Body of pancreas (tissue), 4 donors: ENCODE measurements around the gene CCDC57.

Experiments used
- POLR2A ChIP-seq, 3 donors: fragments of 450-650 bp; IDR thresholded peaks; one replicate each; pipeline ENCODE4 v1.6.1; 2016; ENCODE audit warnings: antibody characterized with exemption in 3 of 3, mild to moderate bottlenecking in 2 of 3
- TF ChIP-seq, protein P1 (sequence below), 7 experiments: fragments of 450-650 bp in 4 of 7; fragments of 200-600 bp in 3 of 7; sonication (generic) in 3 of 7; IDR thresholded peaks; one replicate each; pipeline ENCODE4 v1.5.1; 2016 to 2019; ENCODE audit warnings: antibody characterized with exemption in 7 of 7

DNA sequence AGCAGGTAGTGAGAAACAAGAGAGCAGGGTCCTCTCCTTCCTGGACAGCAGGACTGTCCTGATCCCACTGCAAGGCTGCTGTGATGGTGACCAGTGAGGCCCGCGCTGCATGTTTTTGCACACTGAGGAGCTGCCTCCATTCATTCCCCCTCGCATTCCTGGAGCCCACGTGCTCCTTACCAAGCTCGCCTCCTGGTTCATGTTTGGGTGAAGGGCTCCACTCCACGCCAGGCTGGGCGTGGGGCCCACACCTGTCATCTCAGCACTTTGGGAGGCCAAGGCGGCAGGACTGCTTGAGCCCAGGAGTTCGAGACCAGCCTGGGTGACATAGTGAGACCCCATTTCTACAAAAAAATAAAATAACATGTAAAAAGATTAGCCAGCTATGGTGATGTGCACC lies 99.2 kb downstream of the CCDC57 start:
- TF ChIP-seq, protein P1, sequence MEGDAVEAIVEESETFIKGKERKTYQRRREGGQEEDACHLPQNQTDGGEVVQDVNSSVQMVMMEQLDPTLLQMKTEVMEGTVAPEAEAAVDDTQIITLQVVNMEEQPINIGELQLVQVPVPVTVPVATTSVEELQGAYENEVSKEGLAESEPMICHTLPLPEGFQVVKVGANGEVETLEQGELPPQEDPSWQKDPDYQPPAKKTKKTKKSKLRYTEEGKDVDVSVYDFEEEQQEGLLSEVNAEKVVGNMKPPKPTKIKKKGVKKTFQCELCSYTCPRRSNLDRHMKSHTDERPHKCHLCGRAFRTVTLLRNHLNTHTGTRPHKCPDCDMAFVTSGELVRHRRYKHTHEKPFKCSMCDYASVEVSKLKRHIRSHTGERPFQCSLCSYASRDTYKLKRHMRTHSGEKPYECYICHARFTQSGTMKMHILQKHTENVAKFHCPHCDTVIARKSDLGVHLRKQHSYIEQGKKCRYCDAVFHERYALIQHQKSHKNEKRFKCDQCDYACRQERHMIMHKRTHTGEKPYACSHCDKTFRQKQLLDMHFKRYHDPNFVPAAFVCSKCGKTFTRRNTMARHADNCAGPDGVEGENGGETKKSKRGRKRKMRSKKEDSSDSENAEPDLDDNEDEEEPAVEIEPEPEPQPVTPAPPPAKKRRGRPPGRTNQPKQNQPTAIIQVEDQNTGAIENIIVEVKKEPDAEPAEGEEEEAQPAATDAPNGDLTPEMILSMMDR (IDR thresholded peaks at IDR 0.05): no peak
- TF ChIP-seq POLR2A (IDR thresholded peaks at IDR 0.05): no peak
